B cell (primary cell): ENCODE measurements around the gene ADCY10.
A peak's percentile ranks its signal among the peaks of the same experiment; 100 is the strongest.

Experiments used
- EZH2 ChIP-seq: IDR thresholded peaks from 2 replicates; pipeline ENCODE4 v1.6.1; 2012; ENCODE audit warnings: borderline replicate concordance, low read depth, mild to moderate bottlenecking, moderate library complexity, low read length; ENCODE audit not compliant: insufficient read depth, poor library complexity, severe bottlenecking
- TF ChIP-seq, protein P1 (sequence below): fragments of 200-600 bp; IDR thresholded peaks from one replicate; pipeline ENCODE4 v1.8.0; 2022; ENCODE audit warnings: antibody characterized with exemption, mild to moderate bottlenecking

DNA sequence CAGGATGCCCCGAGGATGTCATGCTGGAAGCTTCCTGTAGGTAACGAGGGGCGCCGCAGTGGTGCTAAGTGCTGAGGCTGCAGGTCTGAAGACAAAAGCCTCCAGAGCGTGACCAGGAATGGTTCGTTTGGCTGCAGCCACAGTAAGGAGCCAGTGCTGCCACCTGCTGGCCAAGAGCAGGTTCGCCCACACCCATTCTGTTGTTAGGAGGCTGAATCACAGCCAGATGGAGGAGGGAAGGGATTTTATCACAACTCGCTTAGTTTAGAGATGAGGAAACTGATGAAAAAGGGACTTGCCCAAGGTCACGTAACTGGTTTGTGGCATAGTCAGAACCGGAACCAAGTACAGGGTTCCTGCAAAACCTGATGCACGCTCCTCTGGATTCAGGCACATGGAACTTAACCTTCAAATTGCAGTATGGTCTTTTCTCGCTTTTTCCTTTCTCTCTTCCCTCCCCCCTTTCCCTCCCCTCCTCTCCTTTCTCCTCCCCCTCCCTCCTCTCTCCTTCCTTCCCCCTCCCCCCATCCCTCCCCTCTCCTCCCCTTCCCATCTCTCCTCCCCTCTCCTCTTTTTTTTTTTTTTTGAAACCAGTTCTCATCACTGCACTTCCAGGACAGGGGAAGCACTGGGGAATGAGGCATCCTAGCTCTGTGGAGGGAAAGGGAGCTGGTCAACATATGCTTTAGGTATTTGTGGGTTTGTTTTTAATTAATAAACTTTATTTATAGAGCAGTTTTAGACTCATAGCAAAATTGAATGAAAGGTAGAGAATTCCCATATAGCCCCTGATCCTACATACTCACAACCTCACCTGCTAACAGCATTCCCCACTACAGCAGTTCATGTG lies 110.4 kb downstream of the ADCY10 start:
- TF ChIP-seq, protein P1, sequence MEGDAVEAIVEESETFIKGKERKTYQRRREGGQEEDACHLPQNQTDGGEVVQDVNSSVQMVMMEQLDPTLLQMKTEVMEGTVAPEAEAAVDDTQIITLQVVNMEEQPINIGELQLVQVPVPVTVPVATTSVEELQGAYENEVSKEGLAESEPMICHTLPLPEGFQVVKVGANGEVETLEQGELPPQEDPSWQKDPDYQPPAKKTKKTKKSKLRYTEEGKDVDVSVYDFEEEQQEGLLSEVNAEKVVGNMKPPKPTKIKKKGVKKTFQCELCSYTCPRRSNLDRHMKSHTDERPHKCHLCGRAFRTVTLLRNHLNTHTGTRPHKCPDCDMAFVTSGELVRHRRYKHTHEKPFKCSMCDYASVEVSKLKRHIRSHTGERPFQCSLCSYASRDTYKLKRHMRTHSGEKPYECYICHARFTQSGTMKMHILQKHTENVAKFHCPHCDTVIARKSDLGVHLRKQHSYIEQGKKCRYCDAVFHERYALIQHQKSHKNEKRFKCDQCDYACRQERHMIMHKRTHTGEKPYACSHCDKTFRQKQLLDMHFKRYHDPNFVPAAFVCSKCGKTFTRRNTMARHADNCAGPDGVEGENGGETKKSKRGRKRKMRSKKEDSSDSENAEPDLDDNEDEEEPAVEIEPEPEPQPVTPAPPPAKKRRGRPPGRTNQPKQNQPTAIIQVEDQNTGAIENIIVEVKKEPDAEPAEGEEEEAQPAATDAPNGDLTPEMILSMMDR = peak; percentile 93
- TF ChIP-seq EZH2 = no peak
